ENCODE results near the gene OBSCN.

DNA sequence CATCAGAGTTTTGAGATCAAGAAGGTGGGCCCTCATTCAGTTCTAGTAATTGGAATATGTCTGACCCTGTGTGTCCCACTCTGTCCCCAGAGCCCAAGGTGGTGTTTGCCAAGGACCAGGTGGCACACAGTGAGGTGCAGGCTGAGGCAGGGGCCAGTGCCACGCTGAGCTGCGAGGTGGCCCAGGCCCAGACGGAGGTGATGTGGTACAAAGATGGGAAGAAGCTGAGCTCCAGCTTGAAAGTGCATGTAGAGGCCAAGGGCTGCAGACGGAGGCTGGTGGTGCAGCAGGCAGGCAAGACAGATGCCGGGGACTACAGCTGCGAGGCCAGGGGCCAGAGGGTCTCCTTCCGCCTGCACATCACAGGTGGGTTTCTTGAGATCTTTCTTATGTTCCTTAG, 35.2 kb downstream of the OBSCN start:
- no peak for TF ChIP-seq CTCF (IDR thresholded peaks at IDR 0.05)
- no peak for TF ChIP-seq POLR2A (IDR thresholded peaks at IDR 0.05)
